GM20000 (cell line): ENCODE results near the gene KDF1.

Source experiments
- DNase-seq: peaks from one replicate; pipeline ENCODE4 v3.0.0; 2012; ENCODE audit warnings: low spot score
- CTCF ChIP-seq: IDR thresholded peaks from 2 replicates; pipeline ENCODE4 v1.5.1; 2012; ENCODE audit warnings: mild to moderate bottlenecking, control low read depth; ENCODE audit errors: extremely low read depth, missing control alignments

Gene KDF1

DNA sequence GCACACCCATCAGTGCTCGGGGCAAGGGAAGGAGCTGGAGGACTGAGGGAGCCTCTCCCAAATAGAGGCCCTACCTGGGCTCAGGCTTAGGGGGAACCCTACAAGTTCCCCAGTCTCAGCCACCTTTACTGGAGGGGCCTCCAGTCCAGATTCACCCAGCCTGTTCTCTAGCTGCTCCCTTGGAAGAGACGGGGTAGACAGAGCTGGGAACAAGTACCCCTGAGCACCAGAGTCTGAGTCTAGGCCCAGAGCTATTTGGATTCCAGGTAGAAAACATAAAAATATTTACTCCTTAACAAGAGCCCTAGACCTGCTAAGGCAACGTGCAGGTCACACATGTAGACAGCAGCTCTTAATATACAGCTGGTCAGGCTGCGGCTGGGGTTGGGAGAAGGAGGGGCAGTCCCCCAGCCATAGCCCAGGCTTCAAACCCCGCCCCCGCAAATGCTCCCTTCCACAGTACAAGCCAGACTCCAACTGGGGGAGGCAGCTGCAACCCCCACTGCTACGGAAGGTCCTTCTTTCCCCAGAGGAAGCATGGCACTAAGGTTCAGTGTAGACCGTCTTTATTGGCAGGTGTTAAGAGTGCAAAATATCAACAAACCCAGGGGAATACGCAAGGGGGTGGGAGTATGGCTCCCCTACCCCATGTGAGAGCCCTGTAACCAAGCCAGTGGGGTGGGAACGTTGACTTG lies 44.4 kb upstream of the KDF1 start:
- TF ChIP-seq CTCF = no peak
- DNase-seq = peak; percentile 56

DNA sequence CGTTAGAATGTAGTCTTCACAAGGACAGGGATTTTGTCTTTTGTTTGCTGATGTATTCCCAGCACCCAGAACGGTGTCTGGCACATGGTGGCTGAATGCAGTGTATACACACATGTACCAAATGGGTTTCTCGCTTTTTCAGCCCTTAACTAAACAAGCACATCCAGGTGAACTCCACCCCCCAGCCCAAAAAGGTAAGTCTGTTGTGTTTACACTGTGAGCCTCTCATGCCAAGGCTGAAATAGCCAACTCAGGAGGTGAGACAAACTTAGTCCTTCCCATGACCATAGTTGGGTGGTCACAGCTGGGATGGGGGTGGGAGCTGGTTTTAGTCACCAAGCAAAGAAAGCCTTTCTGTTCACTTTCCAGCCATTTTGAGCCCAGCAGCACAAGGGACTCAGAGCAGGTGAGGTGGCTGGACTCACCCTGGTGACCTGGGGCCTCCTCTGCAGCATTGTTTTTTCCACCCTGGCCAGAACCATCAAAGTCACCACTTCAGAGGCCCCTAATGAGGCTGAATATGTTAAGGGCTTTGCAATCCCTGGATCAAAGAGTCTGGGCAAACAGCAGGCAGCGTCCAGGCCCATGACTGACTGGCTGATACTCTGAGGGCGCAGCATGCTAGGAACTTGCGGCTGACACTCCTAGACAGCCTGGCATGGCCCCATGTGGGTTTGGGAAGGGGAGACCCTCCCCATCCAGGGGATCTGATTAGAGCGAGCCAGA lies 43.6 kb upstream of the KDF1 start:
- TF ChIP-seq CTCF = no peak
- no peak for DNase-seq

DNA sequence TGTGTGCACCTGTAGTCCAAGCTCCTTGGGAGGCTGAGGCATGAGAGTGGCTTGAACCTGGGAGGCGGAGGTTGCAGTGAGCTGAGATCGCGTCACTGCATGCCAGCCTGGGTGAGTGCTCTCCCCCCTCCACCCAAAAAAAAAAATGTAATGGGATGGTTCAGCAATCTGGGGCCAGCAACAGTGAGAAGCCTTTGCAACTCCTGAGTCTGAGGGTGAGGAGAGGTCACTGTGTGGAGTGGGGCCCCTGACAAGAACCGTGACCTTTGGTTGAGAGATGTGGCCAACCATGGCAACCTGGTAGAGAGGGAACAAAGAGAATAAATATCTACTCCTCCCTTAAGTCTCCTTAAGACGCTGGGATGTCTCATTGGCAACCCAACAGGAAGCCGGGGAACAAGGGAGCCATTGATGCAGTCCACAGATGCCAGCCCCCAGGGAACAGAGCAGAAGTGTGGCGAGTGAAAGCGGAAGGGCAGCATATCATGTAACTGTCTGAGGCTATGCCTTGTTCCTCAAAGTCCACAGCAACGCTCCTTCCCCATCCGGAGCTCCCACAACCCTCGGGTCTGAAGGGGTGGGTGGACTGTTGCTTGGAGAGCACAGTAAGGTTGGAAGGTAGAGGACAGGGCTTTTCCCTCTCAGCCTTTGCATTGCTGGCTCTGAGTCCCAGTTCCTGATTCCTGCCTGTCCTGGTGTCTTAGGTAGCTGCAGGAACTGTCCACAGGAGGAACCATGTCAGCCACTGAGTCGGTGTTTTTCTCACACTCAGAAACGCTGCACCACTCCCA lies 41.5 kb upstream of the KDF1 start:
- TF ChIP-seq CTCF = no peak
- no peak for DNase-seq

GRCh38 chr1:27000817-27001460 lies 40.7 kb upstream of the KDF1 start:
- no peak for TF ChIP-seq CTCF
- DNase-seq = no peak

- no peak for DNase-seq
- TF ChIP-seq CTCF = no peak
Measured at GRCh38 chr1:27000090-27000816, 40.0 kb upstream of the KDF1 start.

DNA sequence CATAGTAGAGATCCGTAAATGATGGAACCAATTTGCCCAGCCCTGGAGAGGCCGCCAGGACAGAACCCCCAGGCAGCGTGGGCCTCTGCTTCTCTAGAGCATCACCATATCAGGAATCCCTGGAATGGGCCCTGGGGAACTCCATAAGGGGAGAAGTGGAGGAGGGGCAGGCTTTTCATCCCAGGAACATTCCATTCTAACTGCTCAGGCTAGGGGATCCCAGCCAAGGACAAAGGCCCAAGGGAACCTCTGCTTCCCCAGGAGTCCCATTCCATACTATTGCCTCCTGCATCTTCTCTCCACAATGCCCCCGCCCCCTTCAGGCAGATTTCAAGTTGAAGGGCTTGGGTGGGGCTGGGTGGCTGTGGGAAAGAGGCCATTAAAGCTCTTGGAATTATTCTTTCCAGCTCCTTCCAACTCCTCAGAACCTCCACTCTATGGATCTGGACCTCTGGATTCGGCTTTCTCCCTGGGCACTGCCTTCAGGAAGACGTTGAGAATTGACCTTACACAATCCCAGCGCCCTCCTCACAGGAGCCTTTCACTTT lies 39.2 kb upstream of the KDF1 start:
- no peak for DNase-seq
- no peak for TF ChIP-seq CTCF
